HG03571 (cell line): ENCODE data around the gene PINLYP.

Experiments used
- ATAC-seq: cut with Tn5 transposase; IDR thresholded peaks from one replicate; pipeline ENCODE4 v1.9.1; 2021; ENCODE audit not compliant: unreplicated experiment

The PINLYP gene

GRCh38 chr19:43575156-43575950 is at the start of gene PINLYP, which contains the start of gene XRCC1:
TSS of gene PINLYP (plus strand) at chr19:43575801. CDS start at chr19:43577192, 1,391 bp downstream.
TSS of gene XRCC1 (minus strand) at chr19:43575527. CDS start at chr19:43575458, 69 bp downstream.
- ATAC-seq = peak; percentile 90

GRCh38 chr19:43525836-43526771 is 49.5 kb upstream of the PINLYP start:
- no peak for ATAC-seq

- ATAC-seq = peak; percentile 71
Measured at GRCh38 chr19:43526884-43527859, 48.4 kb upstream of the PINLYP start, which contains the start of gene ETHE1. TSS of gene ETHE1 (minus strand) at chr19:43527201. CDS start at chr19:43527177, 24 bp downstream.

- no peak for ATAC-seq
Measured at GRCh38 chr19:43527860-43528622, 47.6 kb upstream of the PINLYP start.

GRCh38 chr19:43532571-43532961 is 43.0 kb upstream of the PINLYP start:
- ATAC-seq = peak; percentile 3

- ATAC-seq = peak; percentile 47
Measured at GRCh38 chr19:43532962-43533545, 42.5 kb upstream of the PINLYP start, which contains the start of gene ZNF575. TSS of gene ZNF575 (plus strand) at chr19:43533188. CDS start at chr19:43534423, 1,235 bp downstream.

GRCh38 chr19:43533546-43534304 is 41.9 kb upstream of the PINLYP start:
- ATAC-seq = peak; percentile 50

- ATAC-seq = no peak
Measured at GRCh38 chr19:43534305-43534815, 41.2 kb upstream of the PINLYP start.

GRCh38 chr19:43534816-43535761 is 40.5 kb upstream of the PINLYP start:
- ATAC-seq = no peak

GRCh38 chr19:43538922-43539321 is 36.7 kb upstream of the PINLYP start:
- ATAC-seq = no peak

GRCh38 chr19:43540381-43540780 is 35.2 kb upstream of the PINLYP start:
- ATAC-seq = no peak

GRCh38 chr19:43541920-43542650 is 33.5 kb upstream of the PINLYP start:
- no peak for ATAC-seq

- ATAC-seq = no peak
Measured at GRCh38 chr19:43544077-43544476, 31.5 kb upstream of the PINLYP start.

- ATAC-seq = no peak
Measured at GRCh38 chr19:43545276-43545675, 30.3 kb upstream of the PINLYP start.

- no peak for ATAC-seq
Measured at GRCh38 chr19:43545981-43546380, 29.6 kb upstream of the PINLYP start.

GRCh38 chr19:43546581-43546980 is 29.0 kb upstream of the PINLYP start:
- ATAC-seq = no peak
